ENCODE measurements around the gene USP12.

GRCh38 chr13:27026396-27026795 is 145.2 kb downstream of the USP12 start:
- TF ChIP-seq CTCF (IDR thresholded peaks at IDR 0.05) (no peak), EP300 (IDR thresholded peaks at IDR 0.05; ENCODE audit: low read depth) (no peak), POLR2A (IDR thresholded peaks at IDR 0.05) (no peak)
